PC-9 (cell line): ENCODE results near the gene USP36. TPM values are rescaled to one million over a fixed set of nuclear protein-coding genes. Genes with fewer than 3 reads are reported as not detected.

Experiments
- BruUV-seq: library from RNA; stranded (reverse); fragments of 400-500 nt; replicated peaks from 2 replicates; lab custom pipeline; 2021; lab: Mats Ljungman, UMichigan
- CTCF ChIA-PET: fragments of 300-600 bp; sonication (Branson Sonifier 250); formaldehyde crosslinking; loops from one replicate; lab custom pipeline; 2022; ENCODE audit warnings: antibody characterized with exemption; lab: Charles Lee
- POLR2A ChIA-PET: fragments of 300-600 bp; sonication (Branson Sonifier 250); formaldehyde crosslinking; loops from one replicate; lab custom pipeline; 2022; ENCODE audit warnings: antibody characterized with exemption; ENCODE audit not compliant: unreplicated experiment; lab: Charles Lee
- DNase-seq, 2 experiments: peaks; one replicate each; pipeline versions ENCODE4 v3.0.0 to v3.0.0-alpha.2; 2015 to 2022; ENCODE audit warnings: mixed read lengths in 1 of 2
- H2AFZ ChIP-seq: fragments of 200-600 bp; sonication (generic); 2 replicates; pipeline ENCODE4 v1.8.1; 2017; ENCODE audit warnings: antibody characterized with exemption
- H3F3A ChIP-seq: fragments of 200-600 bp; sonication (generic); 2 replicates; pipeline ENCODE4 v1.8.1; 2017; ENCODE audit warnings: antibody characterized with exemption, mild to moderate bottlenecking, low read depth; ENCODE audit not compliant: insufficient read depth
- H3K27ac ChIP-seq: fragments of 200-600 bp; sonication (generic); 2 replicates; pipeline ENCODE4 v1.6.1; 2016; ENCODE audit warnings: mixed run types
- H3K27me3 ChIP-seq: fragments of 200-600 bp; sonication (generic); 2 replicates; pipeline ENCODE4 v1.6.1; 2016; ENCODE audit warnings: low read depth, mixed run types; ENCODE audit not compliant: insufficient read depth
- H3K36me3 ChIP-seq: fragments of 200-600 bp; sonication (generic); 2 replicates; pipeline ENCODE4 v1.6.1; 2016; ENCODE audit warnings: low read depth, mixed run types
- H3K4me1 ChIP-seq: fragments of 200-600 bp; sonication (generic); replicated peaks from 2 replicates; pipeline ENCODE4 v1.6.1; 2016; ENCODE audit warnings: mixed run types; ENCODE audit not compliant: insufficient read depth
- H3K4me2 ChIP-seq: fragments of 200-600 bp; sonication (generic); 2 replicates; pipeline ENCODE4 v1.6.1; 2017; ENCODE audit warnings: mixed run types
- H3K4me3 ChIP-seq: fragments of 200-600 bp; sonication (generic); 2 replicates; pipeline ENCODE4 v1.6.1; 2016; ENCODE audit warnings: mixed run types
- H3K79me2 ChIP-seq: fragments of 200-600 bp; sonication (generic); 2 replicates; pipeline ENCODE4 v1.6.1; 2017; ENCODE audit warnings: low read depth, mixed run types
- H3K9me2 ChIP-seq: fragments of 200-600 bp; sonication (generic); 2 replicates; pipeline ENCODE4 v1.8.1; 2017; ENCODE audit warnings: mild to moderate bottlenecking; ENCODE audit not compliant: insufficient read depth
- H3K9me3 ChIP-seq: fragments of 200-600 bp; sonication (generic); 2 replicates; pipeline ENCODE4 v1.8.1; 2016; ENCODE audit warnings: low read depth; ENCODE audit not compliant: insufficient read depth
- H4K20me1 ChIP-seq: fragments of 200-600 bp; sonication (generic); 2 replicates; pipeline ENCODE4 v1.8.1; 2017; ENCODE audit not compliant: insufficient read depth
- EZH2 ChIP-seq: fragments of 200-600 bp; sonication (generic); IDR thresholded peaks from 2 replicates; pipeline ENCODE4 v1.8.0; 2017; ENCODE audit warnings: antibody characterized with exemption, low read depth
- intact Hi-C: fragments of 100-400 bp; cut with micrococcal nuclease; formaldehyde crosslinking; loops from one replicate; pipeline ENCODE4 v1.10.0; 2022; ENCODE audit not compliant: unreplicated experiment
- total RNA-seq: library from RNA; stranded (reverse); gene quantifications from 2 replicates; pipeline ENCODE4 v1.2.3, GENCODE V29; 2021
- TF ChIP-seq, protein P1 (sequence below): fragments of 200-600 bp; sonication (generic); conservative IDR thresholded peaks from 2 replicates; pipeline ENCODE4 v1.6.1; 2017; ENCODE audit warnings: mixed run types, antibody characterized with exemption, mild to moderate bottlenecking, moderate library complexity

USP36 gene
- total RNA-seq, 1 experiment from 2014 or later, result 46.2 TPM

DNA sequence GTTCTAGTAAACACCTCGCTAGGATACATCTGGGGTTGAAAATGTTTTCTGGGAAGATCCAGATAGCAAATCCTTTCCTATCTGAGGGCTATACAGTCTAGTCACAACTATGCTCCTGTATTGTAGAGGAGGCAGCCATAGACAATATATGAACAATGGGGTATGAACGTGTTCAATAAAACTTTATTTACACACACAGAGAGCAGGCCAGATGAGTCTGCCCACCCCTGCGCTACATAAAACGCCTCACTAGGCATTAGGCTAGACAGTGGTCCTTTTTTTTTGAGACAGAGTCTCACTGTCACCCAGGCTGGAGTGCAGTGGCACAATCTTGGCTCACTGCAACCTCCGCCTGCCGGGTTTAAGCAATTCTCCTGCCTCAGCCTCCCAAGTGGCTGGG, 11.1 kb downstream of the USP36 start:
- Histone ChIP-seq H3K9me2 (no peaks in the 10 kb centered on the region), H4K20me1 (peaks cover 5% of the 10 kb centered on the region; the same call in 1 of the 2 replicates), H3K4me2 (no peak overlapping the region), H3K27me3 (no peaks in the 10 kb centered on the region), H3K4me3 (no peak overlapping the region), H3K36me3 (0 out of 2 replicates have a peak, but pooled peaks cover 8% of the 10 kb centered on the region), H3K27ac (no peak overlapping the region), H3K9me3 (no peaks in the 10 kb centered on the region), H2AFZ (no peak overlapping the region), H3K4me1 (no peaks in the 10 kb centered on the region), H3K79me2 (no peaks in the 10 kb centered on the region), H3F3A (no peaks in the 10 kb centered on the region; the same call in 1 of the 2 replicates)
- CTCF ChIA-PET, result no interaction called here
- no peak for DNase-seq
- BruUV-seq, result no TSS peak
- POLR2A ChIA-PET, result no interaction called here
- intact Hi-C loops, result no loop called here
- no peak for TF ChIP-seq EZH2
- TF ChIP-seq, protein P1, sequence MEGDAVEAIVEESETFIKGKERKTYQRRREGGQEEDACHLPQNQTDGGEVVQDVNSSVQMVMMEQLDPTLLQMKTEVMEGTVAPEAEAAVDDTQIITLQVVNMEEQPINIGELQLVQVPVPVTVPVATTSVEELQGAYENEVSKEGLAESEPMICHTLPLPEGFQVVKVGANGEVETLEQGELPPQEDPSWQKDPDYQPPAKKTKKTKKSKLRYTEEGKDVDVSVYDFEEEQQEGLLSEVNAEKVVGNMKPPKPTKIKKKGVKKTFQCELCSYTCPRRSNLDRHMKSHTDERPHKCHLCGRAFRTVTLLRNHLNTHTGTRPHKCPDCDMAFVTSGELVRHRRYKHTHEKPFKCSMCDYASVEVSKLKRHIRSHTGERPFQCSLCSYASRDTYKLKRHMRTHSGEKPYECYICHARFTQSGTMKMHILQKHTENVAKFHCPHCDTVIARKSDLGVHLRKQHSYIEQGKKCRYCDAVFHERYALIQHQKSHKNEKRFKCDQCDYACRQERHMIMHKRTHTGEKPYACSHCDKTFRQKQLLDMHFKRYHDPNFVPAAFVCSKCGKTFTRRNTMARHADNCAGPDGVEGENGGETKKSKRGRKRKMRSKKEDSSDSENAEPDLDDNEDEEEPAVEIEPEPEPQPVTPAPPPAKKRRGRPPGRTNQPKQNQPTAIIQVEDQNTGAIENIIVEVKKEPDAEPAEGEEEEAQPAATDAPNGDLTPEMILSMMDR, result no peak

GRCh38 chr17:78828470-78829185, 12.0 kb downstream of the USP36 start:
- H3F3A ChIP-seq, result no peaks in the 10 kb centered on the region; the same call in 1 of the 2 replicates
- DNase-seq, result no peak
- no peak overlapping the region for H2AFZ ChIP-seq
- H3K36me3 ChIP-seq, result 0 out of 2 replicates have a peak, but pooled peaks cover 8% of the 10 kb centered on the region
- no peak overlapping the region for H3K4me2 ChIP-seq
- H3K27me3 ChIP-seq, result no peaks in the 10 kb centered on the region
- H3K4me1 ChIP-seq, result no peaks in the 10 kb centered on the region
- peaks cover 5% of the 10 kb centered on the region; the same call in 1 of the 2 replicates for H4K20me1 ChIP-seq
- CTCF ChIA-PET, result no interaction called here
- intact Hi-C loops, result no loop called here
- no TSS peak for BruUV-seq
- no peaks in the 10 kb centered on the region for H3K79me2 ChIP-seq
- POLR2A ChIA-PET, result no interaction called here
- TF ChIP-seq, protein P1, result no peak; the same call in 1 of the 2 replicates
- TF ChIP-seq EZH2, result no peak
- H3K9me2 ChIP-seq, result no peaks in the 10 kb centered on the region
- H3K4me3 ChIP-seq, result no peak overlapping the region
- no peak overlapping the region for H3K27ac ChIP-seq
- H3K9me3 ChIP-seq, result no peaks in the 10 kb centered on the region

- no peaks in the 10 kb centered on the region for H3K9me2 ChIP-seq
- H3K4me1 ChIP-seq, result no peaks in the 10 kb centered on the region
- no peak for DNase-seq
- POLR2A ChIA-PET, result no interaction called here
- no peaks in the 10 kb centered on the region for H3K9me3 ChIP-seq
- peaks cover 2% of the 10 kb centered on the region; the same call in 1 of the 2 replicates for H4K20me1 ChIP-seq
- no TSS peak for BruUV-seq
- no peak overlapping the region for H3K4me2 ChIP-seq
- 0 out of 2 replicates have a peak, but pooled peaks cover 8% of the 10 kb centered on the region for H3K36me3 ChIP-seq
- H3K27me3 ChIP-seq, result no peaks in the 10 kb centered on the region
- intact Hi-C loops, result no loop called here
- CTCF ChIA-PET, result interaction anchor here (0.6 to 0.7 kb wide), 2 partner anchors 64 to 576 kb away, joined by 3 to 4 read pairs; no protein-coding TSS in a partner anchor
- no peak for TF ChIP-seq EZH2
- TF ChIP-seq, protein P1, result no peak
- H3F3A ChIP-seq, result no peaks in the 10 kb centered on the region; the same call in 1 of the 2 replicates
- H3K79me2 ChIP-seq, result no peaks in the 10 kb centered on the region
- H2AFZ ChIP-seq, result no peak overlapping the region
- H3K27ac ChIP-seq, result no peak overlapping the region
- H3K4me3 ChIP-seq, result no peak overlapping the region
These were observed 13.6 kb downstream of the USP36 start for GRCh38 chr17:78826836-78827509.
